ENCODE measurements around the gene MTRFR.
A peak's percentile ranks its signal among the peaks of the same experiment; 100 is the strongest.

The MTRFR gene

DNA sequence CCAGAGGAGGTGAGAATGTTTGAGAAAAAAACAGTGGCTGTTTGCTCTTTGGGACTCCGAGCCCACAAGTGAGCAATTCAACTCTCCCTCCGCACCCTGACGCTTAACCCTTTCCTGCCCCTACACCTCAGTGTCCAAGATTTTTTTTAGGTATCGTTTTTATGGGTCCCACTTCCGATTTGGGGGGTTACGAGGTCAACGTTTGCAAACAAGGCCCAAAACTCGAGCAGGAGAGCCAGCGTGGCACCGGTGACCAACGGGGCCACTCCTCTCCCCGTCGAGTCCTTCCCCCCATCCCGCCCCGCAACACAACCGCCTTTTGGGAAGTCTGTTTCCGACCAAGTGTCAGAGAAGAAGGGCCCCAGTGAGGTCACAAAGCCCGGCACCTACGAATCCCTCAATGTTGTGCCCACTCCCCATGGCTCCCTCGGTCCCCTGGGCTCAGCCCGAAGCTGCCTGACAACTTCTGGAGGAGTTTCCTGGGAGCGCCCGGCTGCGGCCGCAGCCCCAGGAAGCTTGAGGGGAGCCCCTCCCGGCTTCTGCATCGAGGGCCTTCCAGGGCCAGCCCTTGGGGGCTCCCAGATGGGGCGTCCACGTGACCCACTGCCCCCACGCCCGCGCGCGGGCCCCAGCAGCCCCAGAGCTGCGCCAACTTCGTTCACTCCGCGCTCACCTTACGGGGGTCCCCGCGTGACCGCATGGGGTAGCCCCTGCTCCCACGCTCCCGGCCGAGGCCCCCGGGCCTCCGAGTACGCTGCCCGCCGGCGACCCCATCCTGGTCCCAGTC, 37.2 kb downstream of the MTRFR start:
- Histone ChIP-seq H2AFZ (peak overlapping the region; percentile 80), H3K4me2 (ENCODE audit: low read length) (peak overlapping the region; percentile 75), H3K4me1 (peaks cover 6% of the 10 kb centered on the region), H3K4me3 (ENCODE audit: low read depth, low read length) (peak overlapping the region; percentile 55), H3K79me2 (peaks cover 15% of the 10 kb centered on the region), H3K27ac (peak overlapping the region; percentile 58), H3K9ac (peak overlapping the region; percentile 8), H3K36me3 (ENCODE audit: control insufficient read depth, insufficient read depth, low read length) (no peaks in the 10 kb centered on the region), H3K27me3 (ENCODE audit: control insufficient read depth, insufficient read depth, low read length) (no peaks in the 10 kb centered on the region), H3K9me3 (ENCODE audit: control insufficient read depth, low read length) (no peaks in the 10 kb centered on the region)
- TF ChIP-seq, protein P1, sequence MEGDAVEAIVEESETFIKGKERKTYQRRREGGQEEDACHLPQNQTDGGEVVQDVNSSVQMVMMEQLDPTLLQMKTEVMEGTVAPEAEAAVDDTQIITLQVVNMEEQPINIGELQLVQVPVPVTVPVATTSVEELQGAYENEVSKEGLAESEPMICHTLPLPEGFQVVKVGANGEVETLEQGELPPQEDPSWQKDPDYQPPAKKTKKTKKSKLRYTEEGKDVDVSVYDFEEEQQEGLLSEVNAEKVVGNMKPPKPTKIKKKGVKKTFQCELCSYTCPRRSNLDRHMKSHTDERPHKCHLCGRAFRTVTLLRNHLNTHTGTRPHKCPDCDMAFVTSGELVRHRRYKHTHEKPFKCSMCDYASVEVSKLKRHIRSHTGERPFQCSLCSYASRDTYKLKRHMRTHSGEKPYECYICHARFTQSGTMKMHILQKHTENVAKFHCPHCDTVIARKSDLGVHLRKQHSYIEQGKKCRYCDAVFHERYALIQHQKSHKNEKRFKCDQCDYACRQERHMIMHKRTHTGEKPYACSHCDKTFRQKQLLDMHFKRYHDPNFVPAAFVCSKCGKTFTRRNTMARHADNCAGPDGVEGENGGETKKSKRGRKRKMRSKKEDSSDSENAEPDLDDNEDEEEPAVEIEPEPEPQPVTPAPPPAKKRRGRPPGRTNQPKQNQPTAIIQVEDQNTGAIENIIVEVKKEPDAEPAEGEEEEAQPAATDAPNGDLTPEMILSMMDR (IDR thresholded peaks at IDR 0.05), result no peak

DNA sequence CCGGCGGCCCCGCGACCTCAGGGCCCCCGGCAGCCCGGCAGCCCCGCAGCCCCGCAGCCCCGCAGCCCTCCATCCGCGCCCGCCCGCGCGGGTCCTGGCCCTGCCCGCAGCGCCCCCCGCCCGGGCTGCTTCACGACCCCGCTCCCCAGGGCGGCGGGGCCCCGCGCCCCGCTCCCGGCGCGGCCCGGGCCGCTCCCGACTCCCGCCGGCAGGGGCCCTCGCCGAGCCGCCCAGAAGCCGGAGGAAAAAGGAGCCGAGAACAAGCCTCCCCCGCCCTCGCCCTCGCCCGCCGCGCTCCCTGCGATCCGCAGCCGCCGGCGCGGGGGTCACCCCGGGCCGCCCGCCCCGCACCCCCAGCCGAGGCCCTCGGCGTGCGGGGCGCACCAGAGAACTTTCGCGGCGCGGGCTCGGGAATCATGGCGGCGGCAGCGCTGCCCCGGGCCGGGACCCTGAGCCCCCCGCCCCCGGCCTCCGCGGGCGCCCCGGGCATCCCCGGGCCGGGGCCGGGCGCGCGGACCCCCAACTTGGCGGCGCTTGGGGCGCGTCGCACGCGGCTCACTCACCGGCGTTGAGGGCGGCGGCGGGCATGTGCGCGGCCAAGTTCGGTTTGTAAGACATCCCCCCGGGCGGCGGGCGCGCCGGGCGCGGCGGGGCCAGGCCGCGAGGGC, 37.9 kb downstream of the MTRFR start:
- H3K9ac ChIP-seq, result no peak overlapping the region
- H3K4me1 ChIP-seq, result peaks cover 6% of the 10 kb centered on the region
- no peak overlapping the region for H3K27ac ChIP-seq
- no peaks in the 10 kb centered on the region for H3K36me3 ChIP-seq (ENCODE audit: control insufficient read depth, insufficient read depth, low read length)
- H2AFZ ChIP-seq, result no peak overlapping the region
- TF ChIP-seq, protein P1 (IDR thresholded peaks at IDR 0.05), result no peak
- peaks cover 15% of the 10 kb centered on the region for H3K79me2 ChIP-seq
- no peaks in the 10 kb centered on the region for H3K9me3 ChIP-seq (ENCODE audit: control insufficient read depth, low read length)
- peak overlapping the region; percentile 55 for H3K4me3 ChIP-seq (ENCODE audit: low read depth, low read length)
- H3K4me2 ChIP-seq (ENCODE audit: low read length), result peak overlapping the region; percentile 75
- H3K27me3 ChIP-seq (ENCODE audit: control insufficient read depth, insufficient read depth, low read length), result no peaks in the 10 kb centered on the region

DNA sequence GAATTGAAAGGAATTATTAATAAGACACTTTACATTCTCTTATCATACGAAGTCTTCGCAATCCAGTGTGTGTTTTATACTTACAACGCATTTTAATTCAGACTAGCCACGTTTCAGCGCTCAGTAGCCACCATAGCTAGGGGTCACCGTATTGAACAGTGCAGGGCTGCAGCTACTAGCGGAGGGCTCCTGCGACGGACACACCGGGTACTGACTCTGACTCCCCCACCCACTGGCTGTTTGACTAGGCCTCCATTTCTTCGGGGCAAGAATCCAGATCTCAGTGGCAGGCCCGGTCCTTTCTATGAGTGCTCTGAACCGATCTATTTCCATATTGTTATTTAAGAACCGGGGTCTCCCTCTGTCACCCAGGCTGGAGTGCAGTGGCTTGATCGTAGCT, 39.9 kb downstream of the MTRFR start:
- H3K9me3 ChIP-seq (ENCODE audit: control insufficient read depth, low read length), result no peaks in the 10 kb centered on the region
- no peak overlapping the region for H3K4me3 ChIP-seq (ENCODE audit: low read depth, low read length)
- no peak overlapping the region for H3K27ac ChIP-seq
- no peak overlapping the region for H3K4me2 ChIP-seq (ENCODE audit: low read length)
- TF ChIP-seq, protein P1 (IDR thresholded peaks at IDR 0.05), result no peak
- H2AFZ ChIP-seq, result no peak overlapping the region
- H3K36me3 ChIP-seq (ENCODE audit: control insufficient read depth, insufficient read depth, low read length), result no peaks in the 10 kb centered on the region
- H3K27me3 ChIP-seq (ENCODE audit: control insufficient read depth, insufficient read depth, low read length), result no peaks in the 10 kb centered on the region
- peaks cover 6% of the 10 kb centered on the region for H3K4me1 ChIP-seq
- H3K9ac ChIP-seq, result no peak overlapping the region
- peaks cover 15% of the 10 kb centered on the region for H3K79me2 ChIP-seq

DNA sequence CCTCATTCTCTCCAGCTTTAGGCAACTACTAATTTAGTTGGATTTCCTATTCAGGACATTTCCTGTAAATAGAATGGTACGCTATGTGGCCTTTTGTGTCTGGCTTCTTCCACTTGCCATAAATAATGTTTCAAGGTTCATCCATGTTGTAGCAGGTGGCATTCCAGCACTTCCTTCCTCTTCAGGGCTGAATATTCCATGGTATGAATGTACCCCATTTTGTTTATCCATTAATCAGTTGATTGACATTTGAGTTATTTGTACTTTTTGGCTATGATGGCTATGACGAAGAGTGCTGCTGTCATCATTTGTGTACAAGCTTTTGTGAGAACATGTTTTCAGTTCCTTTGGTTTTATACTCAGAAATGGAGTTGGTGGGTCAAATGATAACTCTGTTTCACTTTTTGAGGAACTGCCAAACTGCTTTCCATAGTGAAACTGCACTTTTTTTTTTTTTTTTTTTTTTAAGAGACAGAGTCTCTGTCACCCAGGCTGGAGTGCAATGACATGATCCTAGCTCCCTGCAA, 44.9 kb downstream of the MTRFR start:
- Histone ChIP-seq H3K9ac (no peak overlapping the region), H3K27ac (no peak overlapping the region), H3K79me2 (no peaks in the 10 kb centered on the region), H3K9me3 (ENCODE audit: control insufficient read depth, low read length) (no peaks in the 10 kb centered on the region), H3K36me3 (ENCODE audit: control insufficient read depth, insufficient read depth, low read length) (no peaks in the 10 kb centered on the region), H3K4me3 (ENCODE audit: low read depth, low read length) (no peak overlapping the region), H3K27me3 (ENCODE audit: control insufficient read depth, insufficient read depth, low read length) (no peaks in the 10 kb centered on the region), H3K4me2 (ENCODE audit: low read length) (no peak overlapping the region), H3K4me1 (no peaks in the 10 kb centered on the region), H2AFZ (no peak overlapping the region)
- TF ChIP-seq, protein P1 (IDR thresholded peaks at IDR 0.05), result no peak

Data from parathyroid adenoma (tissue), 2 donors.